ENCODE results near the gene FAM171A1.
"Not testable (repeated sequence)": the region's sequence is repeated elsewhere in the genome, so short reads cannot be mapped to it uniquely, and the experiment has no call there.

The FAM171A1 gene

GRCh38 chr10:15370856-15371701 lies at the start of gene FAM171A1:
Gene FAM171A1, minus strand, starts transcription at chr10:15371289. Its CDS starts 237 bp downstream, at chr10:15371052.
- DNase-seq (ENCODE audit: low spot score) = peak; percentile 60

GRCh38 chr10:15420858-15421257 lies 49.8 kb upstream of the FAM171A1 start:
- DNase-seq (ENCODE audit: low spot score) = no peak

GRCh38 chr10:15419279-15419874 lies 48.3 kb upstream of the FAM171A1 start:
- DNase-seq (ENCODE audit: low spot score) = peak; percentile 14

- no peak for DNase-seq (ENCODE audit: low spot score)
Observed at GRCh38 chr10:15416034-15416433, 44.9 kb upstream of the FAM171A1 start.

- DNase-seq (ENCODE audit: low spot score) = no peak
Observed at GRCh38 chr10:15411010-15411409, 39.9 kb upstream of the FAM171A1 start.

- not testable (repeated sequence) for DNase-seq (ENCODE audit: low spot score)
Observed at GRCh38 chr10:15409350-15409749, 38.3 kb upstream of the FAM171A1 start.

GRCh38 chr10:15408557-15408956 lies 37.5 kb upstream of the FAM171A1 start:
- no peak for DNase-seq (ENCODE audit: low spot score)

GRCh38 chr10:15405319-15405718 lies 34.2 kb upstream of the FAM171A1 start:
- DNase-seq (ENCODE audit: low spot score) = no peak

GRCh38 chr10:15401382-15401781 lies 30.3 kb upstream of the FAM171A1 start:
- no peak for DNase-seq (ENCODE audit: low spot score)

GRCh38 chr10:15400461-15400860 lies 29.4 kb upstream of the FAM171A1 start:
- DNase-seq (ENCODE audit: low spot score) = not testable (repeated sequence)

- DNase-seq (ENCODE audit: low spot score) = no peak
Observed at GRCh38 chr10:15399060-15399661, 28.1 kb upstream of the FAM171A1 start.

- DNase-seq (ENCODE audit: low spot score) = no peak
Observed at GRCh38 chr10:15395935-15396334, 24.8 kb upstream of the FAM171A1 start.

- no peak for DNase-seq (ENCODE audit: low spot score)
Observed at GRCh38 chr10:15393139-15393825, 22.2 kb upstream of the FAM171A1 start.

- no peak for DNase-seq (ENCODE audit: low spot score)
Observed at GRCh38 chr10:15391491-15391890, 20.4 kb upstream of the FAM171A1 start.

- not testable (repeated sequence) for DNase-seq (ENCODE audit: low spot score)
Observed at GRCh38 chr10:15388172-15388571, 17.1 kb upstream of the FAM171A1 start.

- DNase-seq (ENCODE audit: low spot score) = no peak
Observed at GRCh38 chr10:15387021-15387420, 15.9 kb upstream of the FAM171A1 start.

- no peak for DNase-seq (ENCODE audit: low spot score)
Observed at GRCh38 chr10:15385552-15386455, 14.7 kb upstream of the FAM171A1 start.

- DNase-seq (ENCODE audit: low spot score) = no peak
Observed at GRCh38 chr10:15381420-15381819, 10.3 kb upstream of the FAM171A1 start.

GRCh38 chr10:15379078-15379477 lies 8.0 kb upstream of the FAM171A1 start:
- DNase-seq (ENCODE audit: low spot score) = no peak

GRCh38 chr10:15378569-15378968 lies 7.5 kb upstream of the FAM171A1 start:
- DNase-seq (ENCODE audit: low spot score) = no peak

GRCh38 chr10:15374566-15374965 lies 3.5 kb upstream of the FAM171A1 start:
- no peak for DNase-seq (ENCODE audit: low spot score)

Measured in germinal center (tissue), 1 donor.